Tibial artery (tissue), 4 donors: ENCODE data around the gene PPP1R3G.

Experiments used
- DNase-seq, 2 donors: peaks; one replicate each; pipeline ENCODE4 v3.0.0-alpha.2; 2019
- H3K27ac ChIP-seq, 2 donors: fragments of 200-600 bp; sonication (generic) in 1 of 2; 1 replicate in 1 of 2; 2 replicates in 1 of 2; pipeline ENCODE4 v1.5.1; 2018 to 2019; ENCODE audit warnings: mild to moderate bottlenecking in 1 of 2
- H3K27me3 ChIP-seq, 2 donors: fragments of 200-600 bp; sonication (generic) in 1 of 2; one replicate each; pipeline versions ENCODE4 v1.5.1 to v1.6.0; 2016 to 2019
- H3K36me3 ChIP-seq, 3 donors: fragments of 200-600 bp; sonication (generic) in 2 of 3; one replicate each; pipeline ENCODE4 v1.5.1; 2016 to 2019; ENCODE audit warnings: mild to moderate bottlenecking in 2 of 3
- H3K4me1 ChIP-seq, 4 donors: fragments of 200-600 bp; sonication (generic) in 2 of 4; 1 replicate in 3 of 4; 2 replicates in 1 of 4; pipeline ENCODE4 v1.5.1; 2016 to 2019
- H3K4me3 ChIP-seq, 2 donors: fragments of 200-600 bp; sonication (generic) in 1 of 2; 1 replicate in 1 of 2; 2 replicates in 1 of 2; pipeline ENCODE4 v1.5.1; 2018 to 2019; ENCODE audit warnings: mild to moderate bottlenecking in 2 of 2
- H3K9me3 ChIP-seq, 3 donors: fragments of 200-600 bp; sonication (generic) in 1 of 3; one replicate each; pipeline ENCODE4 v1.5.1; 2016 to 2019
- intact Hi-C: fragments of 100-400 bp; cut with DNase I; formaldehyde crosslinking; loops from one replicate; pipeline ENCODE4 v1.15.0; 2023; ENCODE audit warnings: low total_unique reads
- TF ChIP-seq, protein P1 (sequence below), 2 experiments: fragments of 200-600 bp in 1 of 2; fragments of 450-650 bp in 1 of 2; IDR thresholded peaks; one replicate each; pipeline ENCODE4 v1.5.1; 2017 to 2019; ENCODE audit warnings: antibody characterized with exemption in 2 of 2, mild to moderate bottlenecking in 1 of 2, moderate library complexity in 1 of 2

PPP1R3G gene

DNA sequence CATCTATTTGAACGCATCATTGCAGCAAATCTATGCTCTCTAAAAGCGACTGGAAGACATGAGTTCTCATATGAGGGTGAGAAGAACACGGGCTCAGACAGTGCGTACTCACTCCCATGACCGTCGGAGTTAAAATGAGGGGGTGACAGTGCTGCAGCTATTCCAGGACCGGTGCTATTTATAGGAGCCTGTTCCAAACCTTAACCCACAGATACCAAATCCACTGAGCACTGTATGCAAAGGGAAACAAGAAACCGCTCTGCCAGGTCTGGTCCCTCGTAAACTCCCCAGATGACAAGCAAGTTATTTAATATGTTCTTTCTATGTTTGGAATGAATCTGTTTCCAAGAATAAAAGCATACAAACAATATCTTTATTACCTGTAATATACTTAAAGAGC is 22.9 kb downstream of the PPP1R3G start:
- DNase-seq: no peak
- intact Hi-C loops: no loop called here
- Histone ChIP-seq H3K36me3 (peaks cover 0 to 17% (median 3%) of the 10 kb centered on the region in 3 donors), H3K4me3 (no peak overlapping the region), H3K4me1 (no peaks in the 10 kb centered on the region), H3K9me3 (no peaks in the 10 kb centered on the region), H3K27ac (no peak overlapping the region), H3K27me3 (no peaks in the 10 kb centered on the region)
- TF ChIP-seq, protein P1, sequence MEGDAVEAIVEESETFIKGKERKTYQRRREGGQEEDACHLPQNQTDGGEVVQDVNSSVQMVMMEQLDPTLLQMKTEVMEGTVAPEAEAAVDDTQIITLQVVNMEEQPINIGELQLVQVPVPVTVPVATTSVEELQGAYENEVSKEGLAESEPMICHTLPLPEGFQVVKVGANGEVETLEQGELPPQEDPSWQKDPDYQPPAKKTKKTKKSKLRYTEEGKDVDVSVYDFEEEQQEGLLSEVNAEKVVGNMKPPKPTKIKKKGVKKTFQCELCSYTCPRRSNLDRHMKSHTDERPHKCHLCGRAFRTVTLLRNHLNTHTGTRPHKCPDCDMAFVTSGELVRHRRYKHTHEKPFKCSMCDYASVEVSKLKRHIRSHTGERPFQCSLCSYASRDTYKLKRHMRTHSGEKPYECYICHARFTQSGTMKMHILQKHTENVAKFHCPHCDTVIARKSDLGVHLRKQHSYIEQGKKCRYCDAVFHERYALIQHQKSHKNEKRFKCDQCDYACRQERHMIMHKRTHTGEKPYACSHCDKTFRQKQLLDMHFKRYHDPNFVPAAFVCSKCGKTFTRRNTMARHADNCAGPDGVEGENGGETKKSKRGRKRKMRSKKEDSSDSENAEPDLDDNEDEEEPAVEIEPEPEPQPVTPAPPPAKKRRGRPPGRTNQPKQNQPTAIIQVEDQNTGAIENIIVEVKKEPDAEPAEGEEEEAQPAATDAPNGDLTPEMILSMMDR (IDR thresholded peaks at IDR 0.05): no peak

DNA sequence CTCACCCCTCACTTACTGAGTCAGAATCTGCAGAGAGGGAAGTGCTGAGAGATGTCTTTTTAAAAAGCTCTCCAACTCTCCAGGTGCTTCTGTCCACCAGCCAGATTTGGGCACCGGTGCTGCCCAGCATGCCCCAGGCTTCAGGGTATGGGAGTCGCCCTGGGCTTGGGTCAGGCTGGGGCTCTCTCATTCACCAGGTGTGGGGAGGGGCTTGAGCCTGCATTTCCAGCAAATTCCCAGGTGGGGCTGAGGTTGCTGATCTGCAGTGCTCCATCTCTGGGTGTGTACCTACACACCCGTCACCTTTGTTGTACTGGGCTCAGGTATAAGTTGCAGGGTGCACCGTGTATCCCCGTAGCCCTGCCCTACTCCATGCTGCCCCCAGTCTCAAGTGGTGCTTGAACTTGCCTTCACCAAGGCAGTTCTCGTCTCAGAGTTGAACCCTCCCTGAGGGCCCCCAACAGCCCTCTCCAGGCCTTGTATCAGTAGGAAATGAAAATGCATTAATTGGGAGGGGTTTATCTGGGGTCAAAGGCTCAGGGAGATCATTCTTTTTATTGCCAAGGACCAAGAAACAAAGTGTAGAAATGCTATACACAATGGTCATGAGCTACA is 23.5 kb downstream of the PPP1R3G start:
- no peaks in the 10 kb centered on the region for H3K27me3 ChIP-seq
- peak in 1 of 2 donors; percentile 51 for DNase-seq
- no peak overlapping the region for H3K4me3 ChIP-seq
- intact Hi-C loops: no loop called here
- H3K9me3 ChIP-seq: no peaks in the 10 kb centered on the region
- H3K36me3 ChIP-seq: peaks cover 0 to 17% (median 3%) of the 10 kb centered on the region in 3 donors
- no peak overlapping the region for H3K27ac ChIP-seq
- TF ChIP-seq, protein P1 (IDR thresholded peaks at IDR 0.05): no peak
- no peaks in the 10 kb centered on the region for H3K4me1 ChIP-seq

DNA sequence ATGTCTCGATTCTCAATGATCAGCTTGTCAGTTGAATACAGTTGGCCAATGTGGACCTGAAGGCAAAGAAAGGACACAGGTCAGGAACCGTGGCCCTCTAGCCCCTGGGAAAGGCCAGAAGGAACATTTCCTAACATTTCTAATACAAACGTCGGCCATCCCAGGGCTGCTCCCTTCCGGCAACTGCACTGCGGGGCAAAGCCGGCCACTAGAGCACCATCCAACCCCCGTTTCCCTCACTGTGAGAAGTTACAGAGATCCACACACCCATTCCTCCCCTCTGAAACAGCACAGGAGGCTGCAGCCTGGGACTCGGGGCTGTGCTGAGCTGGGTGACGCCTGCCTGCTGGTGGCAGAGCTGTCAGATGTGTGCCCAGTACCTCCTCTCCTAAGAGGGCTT is 24.3 kb downstream of the PPP1R3G start:
- Histone ChIP-seq H3K27ac (no peak overlapping the region), H3K4me1 (no peaks in the 10 kb centered on the region), H3K27me3 (no peaks in the 10 kb centered on the region), H3K4me3 (no peak overlapping the region), H3K9me3 (no peaks in the 10 kb centered on the region), H3K36me3 (peaks cover 0 to 17% (median 3%) of the 10 kb centered on the region in 3 donors)
- intact Hi-C loops: no loop called here
- no peak for DNase-seq
- TF ChIP-seq, protein P1 (IDR thresholded peaks at IDR 0.05): no peak

DNA sequence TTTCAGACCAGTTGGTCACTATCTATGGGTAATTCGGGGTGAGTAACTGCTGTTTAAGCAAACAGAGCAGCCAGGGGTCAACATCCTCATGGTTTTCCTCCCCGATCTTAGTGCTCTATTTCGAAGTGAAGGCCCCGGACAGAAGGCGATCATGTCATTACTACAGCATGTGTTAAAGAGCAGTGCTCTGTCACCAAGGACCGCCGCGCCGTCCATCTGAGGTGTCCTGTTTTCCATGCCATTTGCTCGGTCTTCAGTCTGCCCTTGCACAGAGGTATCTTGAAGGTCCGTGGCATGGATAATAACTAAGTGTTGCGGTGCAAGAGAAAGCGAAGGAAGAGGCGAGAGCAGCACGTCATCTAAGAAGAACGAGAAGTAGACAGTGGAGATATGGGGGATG is 25.1 kb downstream of the PPP1R3G start:
- Histone ChIP-seq H3K4me1 (no peaks in the 10 kb centered on the region), H3K4me3 (no peak overlapping the region), H3K9me3 (no peaks in the 10 kb centered on the region), H3K27me3 (no peaks in the 10 kb centered on the region), H3K36me3 (peaks cover 0 to 17% (median 3%) of the 10 kb centered on the region in 3 donors), H3K27ac (no peak overlapping the region)
- intact Hi-C loops: no loop called here
- no peak for DNase-seq
- TF ChIP-seq, protein P1 (IDR thresholded peaks at IDR 0.05): no peak

DNA sequence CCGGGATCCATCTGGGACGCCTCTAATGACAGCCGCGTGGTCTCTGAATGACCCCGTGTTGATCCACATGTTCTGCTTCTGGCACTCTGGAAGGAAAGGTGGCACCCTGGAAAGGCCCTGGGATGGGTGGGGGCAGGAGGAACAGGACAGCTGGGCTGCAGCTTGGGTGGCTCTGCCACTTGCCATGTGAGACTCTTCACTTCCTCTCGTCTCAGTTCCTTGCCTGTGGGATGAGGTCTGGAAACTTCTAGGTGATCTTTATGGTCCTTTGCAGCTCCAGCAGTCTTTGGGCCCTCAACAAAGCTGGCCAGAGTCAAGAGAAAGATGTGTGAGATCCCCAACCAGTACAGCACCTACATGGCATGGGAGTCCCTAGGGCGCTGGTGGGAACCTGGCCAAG is 26.5 kb downstream of the PPP1R3G start:
- Histone ChIP-seq H3K4me3 (no peak overlapping the region), H3K4me1 (no peaks in the 10 kb centered on the region), H3K27me3 (no peaks in the 10 kb centered on the region), H3K27ac (no peak overlapping the region), H3K36me3 (peaks cover 0 to 17% (median 3%) of the 10 kb centered on the region in 3 donors), H3K9me3 (no peaks in the 10 kb centered on the region)
- intact Hi-C loops: no loop called here
- no peak for DNase-seq
- TF ChIP-seq, protein P1 (IDR thresholded peaks at IDR 0.05): no peak
